Cardiac fibroblast (primary cell): ENCODE data around the gene SPRING1.
"Not testable (repeated sequence)": the region's sequence is repeated elsewhere in the genome, so short reads cannot be mapped to it uniquely, and the experiment has no call there.

Experiments
- DNase-seq, 2 donors: peaks; one replicate each; pipeline versions ENCODE4 v3.0.0 to v3.0.0-alpha.2; 2010; ENCODE audit warnings: low read depth in 2 of 2
- H3K4me3 ChIP-seq, 2 donors: replicated peaks in 1 of 2; 1 replicate in 1 of 2; 2 replicates in 1 of 2; pipeline ENCODE4 v1.5.1; 2011; ENCODE audit warnings: low read depth in 2 of 2, low read length in 2 of 2, mild to moderate bottlenecking in 2 of 2, moderate library complexity in 1 of 2
- CTCF ChIP-seq: IDR thresholded peaks from one replicate; pipeline ENCODE4 v1.5.1; 2011; ENCODE audit warnings: low read depth, mild to moderate bottlenecking, low read length, inconsistent platforms

The SPRING1 gene

DNA sequence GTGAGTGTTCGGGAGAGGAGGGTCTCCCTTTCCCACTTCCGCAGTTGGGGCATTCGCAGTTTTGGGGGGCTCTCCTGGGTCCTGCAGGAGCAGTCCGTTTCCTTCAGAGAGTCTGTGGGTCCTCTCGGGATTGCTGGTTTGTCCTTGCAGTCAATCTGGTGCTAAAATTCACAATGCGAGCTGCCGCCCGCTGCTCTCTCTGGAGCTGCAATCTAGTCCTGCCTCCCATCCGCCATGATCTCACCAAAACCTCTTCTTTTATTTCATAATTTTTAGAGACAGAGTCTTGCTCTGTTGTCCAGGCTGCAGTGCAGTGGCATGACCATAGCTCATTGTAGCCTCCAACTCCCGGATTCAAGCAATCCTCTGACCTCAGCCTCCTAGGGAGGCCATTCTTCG is 22.8 kb upstream of the SPRING1 start:
- peak overlapping the region in 1 of 2 donors; percentile 43 for H3K4me3 ChIP-seq
- no peak for TF ChIP-seq CTCF

DNA sequence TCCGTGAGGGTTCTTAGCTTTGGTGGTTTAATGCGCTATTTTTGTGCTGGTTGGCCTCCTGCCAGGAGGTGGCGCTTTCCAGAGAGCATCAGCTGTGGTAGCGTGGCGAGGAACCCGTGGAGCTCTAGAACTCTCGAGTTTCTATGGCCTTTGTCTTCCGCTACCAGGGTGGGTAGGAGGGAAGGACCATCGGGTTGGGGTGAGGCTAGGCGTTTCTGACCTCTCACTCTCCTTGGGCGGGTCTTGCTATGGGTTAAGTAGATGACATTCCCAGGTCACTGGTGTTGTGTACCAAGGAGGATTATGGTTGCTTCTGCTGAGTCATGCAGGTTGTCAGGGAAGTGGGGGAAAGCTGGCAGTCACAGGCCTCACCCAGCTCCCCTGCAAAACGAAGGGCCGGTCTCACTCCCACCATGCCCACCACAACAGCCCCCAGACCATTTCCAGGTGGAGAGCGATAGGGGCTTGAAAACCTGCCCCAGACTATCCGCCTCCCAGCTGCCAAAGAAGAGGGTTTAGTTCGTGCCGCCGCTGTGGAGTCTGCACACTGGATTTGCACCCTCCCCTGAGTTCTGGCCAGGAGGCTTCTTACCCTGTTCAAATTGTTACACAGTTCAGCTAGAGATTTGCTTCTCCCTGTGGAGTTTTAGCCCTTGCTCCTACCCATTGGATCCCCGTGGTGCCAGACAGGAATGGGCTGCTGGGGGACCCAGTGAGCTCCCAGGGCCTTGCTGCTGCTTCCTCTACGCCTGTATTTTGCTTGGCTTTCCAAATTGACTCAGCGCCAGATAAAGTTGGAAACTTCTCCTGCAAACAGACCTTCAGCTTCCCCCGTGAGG is 22.1 kb upstream of the SPRING1 start:
- TF ChIP-seq CTCF = no peak
- DNase-seq = peak; percentile 38 to 46
- H3K4me3 ChIP-seq = peak overlapping the region in 1 of 2 donors; percentile 43

More for the DNA sequence above, 22.8 kb upstream of the SPRING1 start:
- no peak for DNase-seq

- not testable (repeated sequence) for H3K4me3 ChIP-seq, DNase-seq
Observed at GRCh38 chr12:116754783-116755182, 16.9 kb upstream of the SPRING1 start.

DNA sequence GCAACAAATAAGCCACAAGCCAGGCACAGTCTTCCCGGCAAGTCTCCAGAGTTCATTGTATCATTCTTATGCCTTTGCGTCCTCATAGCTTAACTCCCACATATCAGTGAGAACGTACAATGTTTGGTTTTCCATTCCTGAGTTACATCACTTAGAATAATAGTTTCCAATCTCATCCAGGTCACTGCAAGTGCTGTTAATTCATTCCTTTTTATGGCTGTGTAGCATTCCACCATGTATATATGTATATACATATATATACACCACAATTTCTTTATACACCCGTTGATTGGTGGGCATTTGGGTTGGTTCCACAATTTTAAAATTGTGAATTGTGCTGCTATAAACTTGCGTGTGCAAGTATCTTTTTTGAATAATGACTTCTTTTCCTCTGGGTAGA is 16.2 kb upstream of the SPRING1 start:
- H3K4me3 ChIP-seq, DNase-seq: not testable (repeated sequence)

GRCh38 chr12:116750298-116750697 is 12.4 kb upstream of the SPRING1 start:
- DNase-seq = no peak
- H3K4me3 ChIP-seq = no peak overlapping the region
- TF ChIP-seq CTCF = no peak

GRCh38 chr12:116749884-116750283 is 12.0 kb upstream of the SPRING1 start:
- TF ChIP-seq CTCF = no peak
- no peak overlapping the region for H3K4me3 ChIP-seq
- DNase-seq = no peak

DNA sequence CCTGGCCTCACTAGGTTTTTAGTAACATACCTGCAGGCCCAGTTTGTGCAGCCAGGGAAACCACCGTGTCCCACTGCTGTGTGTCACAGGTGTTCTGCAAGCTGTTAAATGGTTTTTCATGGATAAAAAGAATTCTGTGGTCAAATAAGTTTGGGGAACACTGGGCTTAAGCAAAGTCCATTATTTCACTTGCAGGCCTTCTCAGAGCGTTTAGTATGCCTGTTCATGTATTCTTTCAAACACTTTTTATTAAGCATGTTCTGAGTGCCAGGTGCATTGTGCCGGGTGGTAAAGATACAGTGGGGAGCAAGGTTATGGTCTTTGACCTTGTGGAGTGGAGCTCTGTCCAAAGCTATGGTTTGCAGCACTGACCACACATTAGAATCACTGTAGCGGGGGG is 7.7 kb upstream of the SPRING1 start:
- no peak overlapping the region for H3K4me3 ChIP-seq
- TF ChIP-seq CTCF = no peak
- DNase-seq = no peak

- no peak for TF ChIP-seq CTCF
- H3K4me3 ChIP-seq = no peak overlapping the region
- no peak for DNase-seq
Observed at GRCh38 chr12:116744766-116745165, 6.9 kb upstream of the SPRING1 start.

DNA sequence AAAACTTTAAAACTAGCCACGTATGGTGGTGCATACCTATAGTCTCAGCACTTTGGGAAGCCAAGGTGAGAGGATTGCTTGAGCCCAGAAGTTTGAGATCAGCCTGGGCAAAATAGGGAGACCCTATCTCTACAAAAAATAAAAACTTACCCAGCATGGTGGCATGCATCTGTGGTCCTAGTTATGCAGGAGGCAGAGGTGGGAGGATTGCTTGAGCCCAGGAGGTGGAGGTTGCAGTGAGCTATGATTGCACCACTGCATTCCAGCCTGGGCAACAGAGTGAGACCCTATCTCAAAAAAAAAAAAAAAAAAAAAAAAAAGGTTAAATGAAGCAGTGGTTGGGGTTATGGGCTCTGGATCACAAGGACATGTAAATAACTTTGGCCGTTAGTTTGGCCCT is 4.9 kb upstream of the SPRING1 start:
- not testable (repeated sequence) for DNase-seq, H3K4me3 ChIP-seq
